ENCODE measurements around the gene PDLIM5. TPM values are rescaled to one million over a fixed set of nuclear protein-coding genes. Genes with fewer than 3 reads are reported as not detected.

Gene PDLIM5
- total RNA-seq, 4 donors from 2014 or later = 77.7 to 128 (median 109) TPM

- no peaks in the 10 kb centered on the region for H3K27me3 ChIP-seq
- H3K27ac ChIP-seq = no peak overlapping the region
- H3K4me1 ChIP-seq = no peaks in the 10 kb centered on the region
- H3K9me3 ChIP-seq = no peaks in the 10 kb centered on the region
- WGBS, 2 donors = 70 to 76% methylated on average over 3 of the region's 3 CpGs
- TF ChIP-seq CTCF (IDR thresholded peaks at IDR 0.05) = no peak
- TF ChIP-seq POLR2A (IDR thresholded peaks at IDR 0.05) = no peak
- H3K36me3 ChIP-seq = peaks cover 4 to 12% of the 10 kb centered on the region in 2 donors
- intact Hi-C loops (cut with DNase I) = no loop called here
- no peak overlapping the region for H3K4me3 ChIP-seq (replicated peaks in 1 of 3)
- DNase-seq = no peak
Measured at GRCh38 chr4:94665500-94666404, 214.0 kb downstream of the PDLIM5 start.

- intact Hi-C loops (cut with DNase I) = no loop called here
- WGBS, 2 donors = 80 to 91% methylated on average over 7 of the region's 7 CpGs
- no peaks in the 10 kb centered on the region for H3K9me3 ChIP-seq
- DNase-seq = no peak
- TF ChIP-seq CTCF (IDR thresholded peaks at IDR 0.05) = no peak
- TF ChIP-seq POLR2A (IDR thresholded peaks at IDR 0.05) = no peak
- H3K36me3 ChIP-seq = peaks cover 0 to 4% of the 10 kb centered on the region in 2 donors
- H3K27ac ChIP-seq = no peak overlapping the region
- no peaks in the 10 kb centered on the region for H3K27me3 ChIP-seq
- H3K4me1 ChIP-seq = no peaks in the 10 kb centered on the region
- no peak overlapping the region for H3K4me3 ChIP-seq (replicated peaks in 1 of 3)
Measured at GRCh38 chr4:94668724-94669123, 217.0 kb downstream of the PDLIM5 start.

GRCh38 chr4:94669672-94670664 is 218.2 kb downstream of the PDLIM5 start:
- H3K27ac ChIP-seq = no peak overlapping the region
- H3K9me3 ChIP-seq = no peaks in the 10 kb centered on the region
- H3K4me3 ChIP-seq (replicated peaks in 1 of 3) = no peak overlapping the region
- no peaks in the 10 kb centered on the region for H3K4me1 ChIP-seq
- no peak for TF ChIP-seq POLR2A (IDR thresholded peaks at IDR 0.05)
- no peak for TF ChIP-seq CTCF (IDR thresholded peaks at IDR 0.05)
- no peak for DNase-seq
- H3K27me3 ChIP-seq = no peaks in the 10 kb centered on the region
- 89 to 92% methylated on average over 6 of the region's 6 CpGs for WGBS, 2 donors
- intact Hi-C loops (cut with DNase I) = no loop called here
- no peaks in the 10 kb centered on the region for H3K36me3 ChIP-seq

GRCh38 chr4:94671113-94671512 is 219.4 kb downstream of the PDLIM5 start:
- no peaks in the 10 kb centered on the region for H3K27me3 ChIP-seq
- TF ChIP-seq POLR2A (IDR thresholded peaks at IDR 0.05) (no peak), CTCF (IDR thresholded peaks at IDR 0.05) (no peak)
- no peaks in the 10 kb centered on the region for H3K4me1 ChIP-seq
- no peak overlapping the region for H3K27ac ChIP-seq
- 76 to 86% methylated on average over 5 of the region's 5 CpGs for WGBS, 2 donors
- H3K36me3 ChIP-seq = no peaks in the 10 kb centered on the region
- intact Hi-C loops (cut with DNase I) = no loop called here
- no peaks in the 10 kb centered on the region for H3K9me3 ChIP-seq
- no peak overlapping the region for H3K4me3 ChIP-seq (replicated peaks in 1 of 3)
- no peak for DNase-seq

Measured in thyroid gland (tissue), 4 donors.